ENCODE data around the gene UTS2B.

The UTS2B gene

GRCh38 chr3:191350396-191351090 lies 20.2 kb upstream of the UTS2B start:
- DNase-seq: no peak

- DNase-seq: no peak
These were observed 17.8 kb upstream of the UTS2B start for GRCh38 chr3:191348098-191348497.

GRCh38 chr3:191347228-191347627 lies 16.9 kb upstream of the UTS2B start:
- no peak for DNase-seq

- DNase-seq: no peak
These were observed 15.0 kb upstream of the UTS2B start for GRCh38 chr3:191345334-191345733.

GRCh38 chr3:191343913-191344312 lies 13.6 kb upstream of the UTS2B start:
- DNase-seq: no peak

GRCh38 chr3:191343115-191343514 lies 12.8 kb upstream of the UTS2B start:
- peak; percentile 57 for DNase-seq

GRCh38 chr3:191342411-191342810 lies 12.1 kb upstream of the UTS2B start:
- DNase-seq: peak; percentile 94

GRCh38 chr3:191342006-191342405 lies 11.7 kb upstream of the UTS2B start:
- DNase-seq: no peak

GRCh38 chr3:191340966-191341365 lies 10.6 kb upstream of the UTS2B start:
- DNase-seq: no peak

GRCh38 chr3:191340351-191340750 lies 10.0 kb upstream of the UTS2B start:
- DNase-seq: no peak

- no peak for DNase-seq
These were observed 9.1 kb upstream of the UTS2B start for GRCh38 chr3:191339316-191339917.

GRCh38 chr3:191338177-191338488 lies 7.8 kb upstream of the UTS2B start:
- no peak for DNase-seq

GRCh38 chr3:191336833-191337232 lies 6.5 kb upstream of the UTS2B start:
- no peak for DNase-seq

- no peak for DNase-seq
These were observed 4.1 kb upstream of the UTS2B start for GRCh38 chr3:191334346-191334893.

- no peak for DNase-seq
These were observed 3.1 kb upstream of the UTS2B start for GRCh38 chr3:191333298-191333880.

GRCh38 chr3:191331388-191331787 lies 1.1 kb upstream of the UTS2B start:
- DNase-seq: no peak

GRCh38 chr3:191330530-191331048 lies 263 bp upstream of the UTS2B start:
- no peak for DNase-seq

- peak; percentile 76 for DNase-seq
These were observed 1.2 kb downstream of the UTS2B start, which contains the start of gene CCDC50 for GRCh38 chr3:191328962-191329653. Gene CCDC50 (plus strand): TSS chr3:191329394. CDS start chr3:191329675, 281 bp downstream.

GRCh38 chr3:191328383-191328961 lies 1.9 kb downstream of the UTS2B start:
- no peak for DNase-seq

GRCh38 chr3:191327526-191327925 lies 2.8 kb downstream of the UTS2B start:
- DNase-seq: no peak

GRCh38 chr3:191324936-191325335 lies 5.4 kb downstream of the UTS2B start:
- no peak for DNase-seq

GRCh38 chr3:191321019-191321767 lies 9.1 kb downstream of the UTS2B start:
- no peak for DNase-seq
